OCI-LY3 (cell line): ENCODE results near the gene CCDC50.

Experiments used
- H2AFZ ChIP-seq: fragments of 200-600, 300-600 bp; shearing (Covaris generic); 2 replicates; pipeline ENCODE4 v1.6.0; 2014; ENCODE audit warnings: antibody characterized with exemption, low read depth, low read length
- H3K27ac ChIP-seq: fragments of 200-600, 300-600 bp; sonication (generic); 2 replicates; pipeline ENCODE4 v1.5.1; 2014; ENCODE audit warnings: mild to moderate bottlenecking, low read length, moderate library complexity, mixed read lengths
- H3K27me3 ChIP-seq: fragments of 200-600, 300-600 bp; sonication (generic); 2 replicates; pipeline ENCODE4 v1.6.1; 2014; ENCODE audit warnings: low read depth, low read length, mixed read lengths
- H3K36me3 ChIP-seq: fragments of 200-600, 300-600 bp; sonication (generic); replicated peaks from 2 replicates; pipeline ENCODE3; 2014; ENCODE audit warnings: low read depth, low read length, mixed read lengths
- H3K4me1 ChIP-seq: fragments of 300-600, 200-600 bp; sonication (generic); 2 replicates; pipeline ENCODE4 v1.6.1; 2014; ENCODE audit warnings: low read length, mixed read lengths
- H3K4me2 ChIP-seq: fragments of 200-600, 300-600 bp; sonication (generic); 2 replicates; pipeline ENCODE4 v1.6.1; 2014; ENCODE audit warnings: low read length, mixed read lengths
- H3K4me3 ChIP-seq: fragments of 300-600, 200-600 bp; sonication (generic); 2 replicates; pipeline ENCODE4 v1.5.1; 2014; ENCODE audit warnings: antibody characterized with exemption, mild to moderate bottlenecking, low read length, moderate library complexity
- H3K79me2 ChIP-seq: fragments of 300-600, 200-600 bp; shearing (Covaris generic); 2 replicates; pipeline ENCODE4 v1.6.1; 2014; ENCODE audit warnings: mild to moderate bottlenecking, low read length, mixed read lengths
- H3K9ac ChIP-seq: fragments of 300-600, 200-600 bp; shearing (Covaris generic); 2 replicates; pipeline ENCODE4 v1.6.0; 2014; ENCODE audit warnings: mild to moderate bottlenecking, low read length, moderate library complexity
- H3K9me3 ChIP-seq: fragments of 200-600, 300-600 bp; shearing (Covaris generic); 2 replicates; pipeline ENCODE4 v1.6.1; 2014; ENCODE audit warnings: low read length, mixed read lengths; ENCODE audit not compliant: insufficient read depth
- H4K20me1 ChIP-seq: fragments of 200-600, 300-600 bp; sonication (generic); 2 replicates; pipeline ENCODE4 v1.6.1; 2016; ENCODE audit warnings: low read length, mixed read lengths; ENCODE audit not compliant: insufficient read depth
- EZH2phosphoT487 ChIP-seq: fragments of 200-600 bp; shearing (Covaris generic); IDR thresholded peaks from 2 replicates; pipeline ENCODE4 v1.6.1; 2018; ENCODE audit warnings: antibody characterized with exemption, mixed run types, low read depth
- TF ChIP-seq, protein P1 (sequence below): fragments of 200-600, 300-600 bp; sonication (generic); IDR thresholded peaks from 2 replicates; pipeline ENCODE4 v1.5.1; 2014; ENCODE audit warnings: antibody characterized with exemption, low read length, low read depth

CCDC50 gene

DNA sequence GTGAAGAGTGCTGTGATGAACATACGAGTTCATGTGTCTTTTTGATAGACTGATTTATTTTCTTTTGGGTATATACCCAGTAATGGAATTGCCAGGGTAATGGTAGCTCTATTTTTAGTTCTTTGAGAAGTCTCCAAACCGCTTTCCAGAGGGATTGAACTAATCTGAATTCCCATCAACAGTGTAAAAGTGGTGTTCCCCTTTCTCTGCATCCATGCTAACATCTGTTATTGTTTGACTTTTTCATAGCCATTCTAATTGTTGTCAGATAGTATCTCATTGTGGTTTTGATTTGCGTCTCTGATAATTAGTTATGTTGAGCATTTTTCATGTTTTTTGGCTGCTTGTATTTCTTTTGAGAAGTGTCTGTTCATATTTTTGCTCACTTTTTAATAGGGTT lies 55.9 kb downstream of the CCDC50 start:
- Histone ChIP-seq H3K79me2 (no peaks in the 10 kb centered on the region), H3K9me3 (no peaks in the 10 kb centered on the region), H2AFZ (no peak overlapping the region), H3K36me3 (peaks cover 41% of the 10 kb centered on the region), H3K4me3 (no peak overlapping the region), H3K27ac (no peak overlapping the region), H4K20me1 (no peaks in the 10 kb centered on the region), H3K4me2 (no peak overlapping the region), H3K27me3 (no peaks in the 10 kb centered on the region), H3K9ac (no peak overlapping the region), H3K4me1 (peaks cover 20% of the 10 kb centered on the region)
- TF ChIP-seq, protein P1, sequence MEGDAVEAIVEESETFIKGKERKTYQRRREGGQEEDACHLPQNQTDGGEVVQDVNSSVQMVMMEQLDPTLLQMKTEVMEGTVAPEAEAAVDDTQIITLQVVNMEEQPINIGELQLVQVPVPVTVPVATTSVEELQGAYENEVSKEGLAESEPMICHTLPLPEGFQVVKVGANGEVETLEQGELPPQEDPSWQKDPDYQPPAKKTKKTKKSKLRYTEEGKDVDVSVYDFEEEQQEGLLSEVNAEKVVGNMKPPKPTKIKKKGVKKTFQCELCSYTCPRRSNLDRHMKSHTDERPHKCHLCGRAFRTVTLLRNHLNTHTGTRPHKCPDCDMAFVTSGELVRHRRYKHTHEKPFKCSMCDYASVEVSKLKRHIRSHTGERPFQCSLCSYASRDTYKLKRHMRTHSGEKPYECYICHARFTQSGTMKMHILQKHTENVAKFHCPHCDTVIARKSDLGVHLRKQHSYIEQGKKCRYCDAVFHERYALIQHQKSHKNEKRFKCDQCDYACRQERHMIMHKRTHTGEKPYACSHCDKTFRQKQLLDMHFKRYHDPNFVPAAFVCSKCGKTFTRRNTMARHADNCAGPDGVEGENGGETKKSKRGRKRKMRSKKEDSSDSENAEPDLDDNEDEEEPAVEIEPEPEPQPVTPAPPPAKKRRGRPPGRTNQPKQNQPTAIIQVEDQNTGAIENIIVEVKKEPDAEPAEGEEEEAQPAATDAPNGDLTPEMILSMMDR: no peak
- TF ChIP-seq EZH2phosphoT487: no peak

DNA sequence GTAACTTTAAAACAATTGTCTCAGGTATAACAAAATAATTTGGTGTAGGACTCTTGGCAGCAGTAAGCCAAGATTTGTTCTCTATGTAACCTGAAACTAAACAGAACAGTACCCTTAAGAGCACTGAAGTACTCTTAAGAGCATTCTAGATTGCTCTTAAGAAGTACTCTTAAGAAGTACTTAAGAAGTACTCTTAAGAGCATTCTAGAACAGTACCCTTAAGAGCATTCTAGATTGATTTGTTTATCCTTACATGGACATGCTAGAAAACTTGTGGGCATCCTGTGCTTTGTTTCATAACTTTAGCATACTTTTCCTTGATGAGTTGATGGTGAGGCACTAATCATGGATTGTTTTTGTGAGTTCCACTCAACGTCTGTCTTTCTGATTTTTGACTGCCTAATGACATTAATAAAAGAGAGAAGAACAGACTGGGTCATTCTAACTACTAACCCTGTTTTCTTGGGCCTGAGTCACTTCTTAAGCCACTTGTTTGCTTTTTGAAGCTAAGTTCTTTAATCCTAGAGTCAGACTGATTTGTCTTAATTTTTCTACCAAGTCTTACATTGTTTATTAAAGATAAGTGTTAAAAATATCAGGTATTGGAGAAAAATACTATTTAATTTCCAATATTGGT lies 58.4 kb downstream of the CCDC50 start:
- no peak overlapping the region for H3K4me3 ChIP-seq
- H3K79me2 ChIP-seq: no peaks in the 10 kb centered on the region
- no peak for TF ChIP-seq EZH2phosphoT487
- TF ChIP-seq, protein P1: no peak
- H2AFZ ChIP-seq: no peak overlapping the region
- H3K4me1 ChIP-seq: peaks cover 13% of the 10 kb centered on the region
- H3K36me3 ChIP-seq: peaks cover 31% of the 10 kb centered on the region
- no peaks in the 10 kb centered on the region for H3K9me3 ChIP-seq
- H3K9ac ChIP-seq: no peak overlapping the region
- H3K27me3 ChIP-seq: no peaks in the 10 kb centered on the region
- H3K4me2 ChIP-seq: no peak overlapping the region
- H4K20me1 ChIP-seq: no peaks in the 10 kb centered on the region
- no peak overlapping the region for H3K27ac ChIP-seq

DNA sequence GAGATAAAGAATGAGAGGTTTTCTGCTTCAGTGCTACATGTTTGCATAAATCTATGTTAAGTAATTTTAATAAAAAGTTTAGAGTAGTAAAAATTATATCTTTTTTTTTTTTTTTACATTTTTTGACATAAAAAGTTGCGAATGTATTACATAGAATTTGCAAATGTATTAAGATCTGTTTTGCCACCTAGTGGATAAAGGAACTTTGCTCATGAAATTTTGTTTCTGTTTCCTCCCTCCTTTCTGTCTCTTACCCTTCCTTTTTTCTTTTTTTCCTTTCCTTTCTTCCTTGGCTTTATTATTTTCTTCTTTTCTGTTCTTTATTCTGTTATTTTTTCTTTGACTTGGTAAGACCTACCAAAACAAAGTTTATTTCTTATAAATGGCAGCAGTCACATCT lies 59.6 kb downstream of the CCDC50 start:
- H3K36me3 ChIP-seq: peaks cover 19% of the 10 kb centered on the region
- H3K9ac ChIP-seq: no peak overlapping the region
- no peak overlapping the region for H3K27ac ChIP-seq
- TF ChIP-seq, protein P1: peak; percentile 31
- TF ChIP-seq EZH2phosphoT487: no peak
- 0 out of 2 replicates have a peak, but pooled peaks cover under 1% of the 10 kb centered on the region for H3K4me1 ChIP-seq
- H4K20me1 ChIP-seq: no peaks in the 10 kb centered on the region
- no peak overlapping the region for H3K4me3 ChIP-seq
- H3K27me3 ChIP-seq: no peaks in the 10 kb centered on the region
- H2AFZ ChIP-seq: no peak overlapping the region
- no peak overlapping the region for H3K4me2 ChIP-seq
- H3K9me3 ChIP-seq: no peaks in the 10 kb centered on the region
- no peaks in the 10 kb centered on the region for H3K79me2 ChIP-seq

DNA sequence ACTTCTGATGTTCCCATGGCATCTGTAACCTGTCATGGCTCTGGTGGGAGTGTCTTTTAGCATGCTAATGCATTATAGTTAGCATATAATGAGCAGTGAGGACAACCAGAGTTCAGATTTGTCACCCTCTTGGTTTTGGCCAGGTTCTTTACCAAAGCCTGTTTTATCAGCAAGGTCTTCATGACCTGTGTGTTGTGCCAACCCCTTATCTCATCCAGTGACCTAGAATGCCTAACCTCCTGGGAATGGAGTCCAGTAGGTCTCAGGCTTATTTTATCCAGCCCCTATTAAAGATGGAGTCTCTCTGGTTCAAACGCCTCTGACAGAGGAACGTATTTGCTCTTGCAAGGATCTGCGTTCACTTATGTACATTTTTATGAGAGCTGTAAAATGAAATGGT lies 61.4 kb downstream of the CCDC50 start:
- H4K20me1 ChIP-seq: no peaks in the 10 kb centered on the region
- H3K9ac ChIP-seq: no peak overlapping the region

More for the DNA sequence above, 61.4 kb downstream of the CCDC50 start:
- Histone ChIP-seq H2AFZ (no peak overlapping the region), H3K27ac (no peak overlapping the region), H3K4me1 (no peaks in the 10 kb centered on the region), H3K79me2 (no peaks in the 10 kb centered on the region), H3K4me2 (no peak overlapping the region), H3K4me3 (no peak overlapping the region), H3K9me3 (no peaks in the 10 kb centered on the region), H3K36me3 (peaks cover 20% of the 10 kb centered on the region), H3K27me3 (no peaks in the 10 kb centered on the region)
- TF ChIP-seq, protein P1: no peak
- no peak for TF ChIP-seq EZH2phosphoT487
